H1 (cell line): ENCODE results near the gene SLC7A10. TPM values are rescaled to one million over a fixed set of nuclear protein-coding genes. Genes with fewer than 3 reads are reported as not detected.

Experiments
- CTCF ChIA-PET: fragments of 300-600 bp; sonication (Branson Sonifier 250); formaldehyde crosslinking; loops from one replicate; lab custom pipeline; 2021; ENCODE audit not compliant: partially characterized antibody; lab: Charles Lee
- POLR2A ChIA-PET: fragments of 300-600 bp; sonication (Branson Sonifier 250); formaldehyde crosslinking; loops from one replicate; lab custom pipeline; 2021; ENCODE audit warnings: inconsistent platforms; ENCODE audit not compliant: partially characterized antibody; lab: Charles Lee
- DNase-seq, 2 experiments: peaks; one replicate each; pipeline versions ENCODE4 v3.0.0 to v3.0.0-alpha.2; 2010 to 2022; ENCODE audit warnings: low spot score in 2 of 2, low read depth in 1 of 2, mixed read lengths in 1 of 2
- FAIRE-seq: peaks from 2 replicates; lab custom pipeline; 2011; peaks lifted over from hg19 to GRCh38; lab: Jason Lieb, UNC
- H2AFZ ChIP-seq: 2 replicates; pipeline ENCODE4 v1.8.1; 2012; ENCODE audit warnings: low read length, inconsistent platforms
- H2AK5ac ChIP-seq: 2 replicates; pipeline ENCODE4 v1.6.1; 2013; ENCODE audit warnings: low read depth, low read length
- H2BK120ac ChIP-seq: replicated peaks from 2 replicates; pipeline ENCODE3; 2013; ENCODE audit warnings: low read depth, low read length, inconsistent platforms
- H2BK12ac ChIP-seq: 2 replicates; pipeline ENCODE4 v1.6.1; 2013; ENCODE audit warnings: low read depth, low read length
- H2BK15ac ChIP-seq: 2 replicates; pipeline ENCODE4 v1.6.1; 2013; ENCODE audit warnings: low read length
- H2BK20ac ChIP-seq: 2 replicates; pipeline ENCODE4 v1.6.1; 2013; ENCODE audit warnings: low read length
- H2BK5ac ChIP-seq: 2 replicates; pipeline ENCODE4 v1.6.1; 2013; ENCODE audit warnings: low read depth, low read length
- H3K14ac ChIP-seq: 2 replicates; pipeline ENCODE4 v1.6.1; 2013; ENCODE audit warnings: inconsistent platforms; ENCODE audit not compliant: insufficient read length
- H3K18ac ChIP-seq: 2 replicates; pipeline ENCODE4 v1.6.1; 2013; ENCODE audit warnings: low read length; ENCODE audit errors: extremely low read depth
- H3K23ac ChIP-seq: 2 replicates; pipeline ENCODE4 v1.6.1; 2013; ENCODE audit warnings: inconsistent platforms; ENCODE audit not compliant: insufficient read length
- H3K23me2 ChIP-seq: 2 replicates; pipeline ENCODE4 v1.6.1; 2013; ENCODE audit warnings: low read depth, low read length
- H3K27ac ChIP-seq: 2 replicates; pipeline ENCODE4 v1.6.1; 2011; ENCODE audit warnings: low read depth, low read length, inconsistent platforms
- H3K27me3 ChIP-seq, 4 experiments: replicated peaks in 1 of 4; 1 replicate in 1 of 4; 2 replicates in 3 of 4; pipeline versions ENCODE4 v1.6.1 to v1.8.1; 2011 to 2013; ENCODE audit warnings: low read length in 3 of 4, mild to moderate bottlenecking in 3 of 4, inconsistent platforms in 2 of 4, mixed read lengths in 2 of 4, moderate library complexity in 1 of 4; ENCODE audit not compliant: control insufficient read depth in 3 of 4, insufficient read depth in 3 of 4; ENCODE audit errors: extremely low read depth in 1 of 4
- H3K36me3 ChIP-seq, 4 experiments: 2 replicates each; pipeline versions ENCODE4 v1.6.1 to v1.8.1; 2011 to 2013; ENCODE audit warnings: mild to moderate bottlenecking in 4 of 4, low read length in 3 of 4, moderate library complexity in 2 of 4, control low read depth in 1 of 4, inconsistent platforms in 1 of 4; ENCODE audit not compliant: insufficient read depth in 4 of 4, control insufficient read depth in 2 of 4
- H3K4ac ChIP-seq: replicated peaks from 2 replicates; pipeline ENCODE3; 2013; ENCODE audit warnings: low read length, low read depth, mixed read lengths, inconsistent platforms; ENCODE audit not compliant: insufficient read length
- H3K4me1 ChIP-seq, 4 experiments: replicated peaks in 1 of 4; 1 replicate in 1 of 4; 2 replicates in 3 of 4; pipeline versions ENCODE4 v1.6.1 to v1.8.1; 2011 to 2013; ENCODE audit warnings: low read length in 3 of 4, inconsistent platforms in 2 of 4, mixed read lengths in 1 of 4; ENCODE audit not compliant: insufficient read depth in 4 of 4, control insufficient read depth in 3 of 4
- H3K4me2 ChIP-seq, 2 experiments: 2 replicates each; pipeline versions ENCODE4 v1.6.1 to v1.8.1; 2011 to 2013; ENCODE audit warnings: low read depth in 2 of 2, low read length in 2 of 2, control low read depth in 1 of 2, inconsistent platforms in 1 of 2, mild to moderate bottlenecking in 1 of 2; ENCODE audit not compliant: insufficient read depth in 1 of 2
- H3K4me3 ChIP-seq, 4 experiments: fragments of 200-600, 300-600 bp in 1 of 4; sonication (generic), shearing (Covaris generic), sonication (Bioruptor Twin) in 1 of 4; 2 replicates each; pipeline versions ENCODE4 v1.5.1 to v1.8.1; 2011 to 2016; ENCODE audit warnings: low read length in 4 of 4, low read depth in 3 of 4, control low read depth in 2 of 4, inconsistent platforms in 2 of 4, mild to moderate bottlenecking in 2 of 4, mixed read lengths in 1 of 4, moderate library complexity in 1 of 4; ENCODE audit not compliant: insufficient read depth in 2 of 4; ENCODE audit errors: extremely low read depth in 1 of 4
- H3K56ac ChIP-seq: replicated peaks from 2 replicates; pipeline ENCODE3; 2013; ENCODE audit warnings: low read depth, mild to moderate bottlenecking, mixed read lengths, low read length, inconsistent platforms; ENCODE audit not compliant: insufficient read length
- H3K79me1 ChIP-seq: 2 replicates; pipeline ENCODE4 v1.6.1; 2013; ENCODE audit warnings: low read depth, low read length, control low read depth
- H3K79me2 ChIP-seq, 2 experiments: 2 replicates each; pipeline versions ENCODE4 v1.6.1 to v1.8.1; 2012 to 2013; ENCODE audit warnings: low read length in 2 of 2, mild to moderate bottlenecking in 2 of 2, inconsistent platforms in 1 of 2; ENCODE audit not compliant: insufficient read depth in 2 of 2, control insufficient read depth in 1 of 2
- H3K9ac ChIP-seq, 4 experiments: replicated peaks in 1 of 4; 1 replicate in 1 of 4; 2 replicates in 3 of 4; pipeline versions ENCODE4 v1.6.1 to v1.8.1; 2011 to 2013; ENCODE audit warnings: low read depth in 3 of 4, low read length in 3 of 4, control low read depth in 2 of 4, mild to moderate bottlenecking in 2 of 4, moderate library complexity in 2 of 4, inconsistent platforms in 1 of 4; ENCODE audit errors: extremely low read depth in 1 of 4
- H3K9me3 ChIP-seq, 2 experiments: 2 replicates each; pipeline versions ENCODE4 v1.6.1 to v1.8.1; 2012 to 2013; ENCODE audit warnings: mild to moderate bottlenecking in 2 of 2, moderate library complexity in 2 of 2, control low read depth in 1 of 2, inconsistent platforms in 1 of 2, low read depth in 1 of 2, low read length in 1 of 2, mixed read lengths in 1 of 2; ENCODE audit not compliant: insufficient read depth in 2 of 2
- H4K20me1 ChIP-seq, 2 experiments: replicated peaks in 1 of 2; 2 replicates each; pipeline versions ENCODE3 to v1.8.1; 2011 to 2013; ENCODE audit warnings: inconsistent platforms in 2 of 2, low read length in 2 of 2, mild to moderate bottlenecking in 1 of 2; ENCODE audit not compliant: insufficient read depth in 2 of 2, control insufficient read depth in 1 of 2
- H4K5ac ChIP-seq: 2 replicates; pipeline ENCODE4 v1.6.1; 2013; ENCODE audit warnings: low read length, low read depth, mixed read lengths, inconsistent platforms; ENCODE audit not compliant: insufficient read length
- H4K8ac ChIP-seq: 2 replicates; pipeline ENCODE4 v1.8.0; 2013; ENCODE audit warnings: mild to moderate bottlenecking, moderate library complexity, low read length, inconsistent platforms; ENCODE audit not compliant: insufficient read depth; ENCODE audit errors: extremely low read depth
- H4K91ac ChIP-seq: replicated peaks from 2 replicates; pipeline ENCODE3; 2013; ENCODE audit warnings: low read length, mixed read lengths, inconsistent platforms; ENCODE audit not compliant: insufficient read length
- FOSL1 ChIP-seq: IDR thresholded peaks from 2 replicates; pipeline ENCODE4 v1.6.1; 2011; ENCODE audit warnings: mild to moderate bottlenecking, low read depth, low read length, moderate library complexity; ENCODE audit not compliant: insufficient read depth
- HDAC6 ChIP-seq: IDR thresholded peaks from one replicate; pipeline ENCODE4 v1.7.1; 2012; ENCODE audit warnings: low read depth, mild to moderate bottlenecking, inconsistent platforms, low read length, moderate library complexity
- JUND ChIP-seq: IDR thresholded peaks from 2 replicates; pipeline ENCODE4 v1.6.1; 2011; ENCODE audit warnings: mild to moderate bottlenecking, improper control_type of control experiment, low read length
- RNF2 ChIP-seq: fragments of 200-900, 300-1000 bp; sonication (generic); IDR thresholded peaks from 2 replicates; pipeline ENCODE4 v1.7.1; 2016; ENCODE audit warnings: borderline replicate concordance, low read depth, mild to moderate bottlenecking, antibody characterized with exemption, low read length; ENCODE audit not compliant: poor library complexity, severe bottlenecking; ENCODE audit errors: missing control alignments
- SIRT6 ChIP-seq: IDR thresholded peaks from one replicate; pipeline ENCODE4 v1.7.1; 2012; ENCODE audit warnings: low read length, inconsistent platforms
- YY1 ChIP-seq: IDR thresholded peaks from 2 replicates; pipeline ENCODE4 v1.6.1; 2011; ENCODE audit warnings: low read depth, mild to moderate bottlenecking, low read length
- WGBS, 2 experiments: shearing (Covaris generic) in 1 of 2; methylation state at CpG; one replicate each; pipeline versions ENCODE4 v1.1.6 to v1.1.7; 2013 to 2015; ENCODE audit warnings: low lambda C conversion rate in 2 of 2, mixed read lengths in 2 of 2, inconsistent platforms in 1 of 2, low coverage in 1 of 2, missing lambda C conversion rate in 1 of 2; ENCODE audit not compliant: insufficient replicate concordance in 2 of 2, insufficient coverage in 1 of 2, insufficient read length in 1 of 2; ENCODE audit errors: extremely low coverage in 1 of 2, missing lambda C conversion rate in 1 of 2; 5-methylcytosine and 5-hydroxymethylcytosine counted together
- polyA plus RNA-seq, 7 experiments: library from polyadenylated mRNA; depleted of rRNA in 3 of 7; stranded (reverse) in 5 of 7; unstranded in 2 of 7; fragments of >200 nt in 5 of 7; fragments of 200-250 nt in 2 of 7; gene quantifications; 1 replicate in 5 of 7; 2 replicates in 1 of 7; 4 replicates in 1 of 7; pipeline versions ENCODE4 v1.2.1 to v1.2.3, GENCODE V29; 2011 to 2013; ENCODE audit warnings: missing spikeins in 2 of 7, mixed read lengths in 2 of 7
- total RNA-seq: library from RNA; stranded (reverse); fragmentation: NEBNext Ultra II Directional; extraction: Animal tissue kit (Norgen Biotek cat#: 25700); gene quantifications from 2 replicates; pipeline ENCODE4 v1.2.1, GENCODE V29; 2021
- TF ChIP-seq, protein P1 (sequence below): IDR thresholded peaks from 2 replicates; pipeline ENCODE4 v1.6.1; 2011; ENCODE audit warnings: low read depth, mild to moderate bottlenecking, low read length; ENCODE audit not compliant: insufficient read depth
- TF ChIP-seq, protein P2 (sequence below), 3 experiments: IDR thresholded peaks; 1 replicate in 2 of 3; 2 replicates in 1 of 3; pipeline versions ENCODE4 v1.5.1 to v1.6.1; 2011; ENCODE audit warnings: low read length in 3 of 3, mild to moderate bottlenecking in 3 of 3, inconsistent platforms in 2 of 3, low read depth in 1 of 3, moderate library complexity in 1 of 3; ENCODE audit not compliant: insufficient read depth in 1 of 3; ENCODE audit errors: control extremely low read depth in 1 of 3

SLC7A10 gene
- total and polyA plus RNA-seq, 2 of the 8 experiments (the other 6 are each of a cell fraction or from before 2014, with no cell fraction given): 3.7 to 7.1 TPM

- Histone ChIP-seq H3K4ac (no peak overlapping the region), H3K9ac (no peak overlapping the region), H3K23ac (no peak overlapping the region), H3K18ac (no peak overlapping the region), H3K36me3 (no peaks in the 10 kb centered on the region), H3K9me3 (no peaks in the 10 kb centered on the region), H2BK120ac (no peak overlapping the region), H4K8ac (no peak overlapping the region; the same call in 1 of the 2 replicates), H2BK12ac (no peak overlapping the region), H3K4me3 (0 out of 8 replicates have a peak overlapping the region, but pooled peaks of 1 of the 4 experiments have one; percentile 91), H3K23me2 (peaks cover 12% of the 10 kb centered on the region), H2BK20ac (no peak overlapping the region), H3K4me1 (peaks cover 0 to 3% (median under 1%) of the 10 kb centered on the region in 4 experiments; a peak in 3 of 7 replicates), H2AK5ac (no peak overlapping the region), H4K5ac (no peak overlapping the region), H3K56ac (no peak overlapping the region), H3K79me1 (peaks cover 3% of the 10 kb centered on the region; the same call in 1 of the 2 replicates), H3K79me2 (0 out of 4 replicates have a peak, but pooled peaks cover 0 to 3% of the 10 kb centered on the region in 2 experiments), H3K14ac (no peak overlapping the region), H2BK15ac (no peak overlapping the region), H2AFZ (no peak overlapping the region), H3K27me3 (peaks cover 0 to 2% (median 1%) of the 10 kb centered on the region in 4 experiments; a peak in 3 of 7 replicates), H2BK5ac (no peak overlapping the region), H3K27ac (no peak overlapping the region), H4K91ac (no peak overlapping the region), H4K20me1 (peaks cover 0 to 5% of the 10 kb centered on the region in 2 experiments), H3K4me2 (peak overlapping the region; percentile 66 to 95; a peak in 2 of 4 replicates)
- 90% methylated on average over 10 of the region's 10 CpGs; no CpG with 5 or more reads in 1 of the 2 experiments for WGBS, 2 experiments
- DNase-seq (no peak), FAIRE-seq (no peak)
- ChIA-PET CTCF (interaction anchor here (0.9 to 4.9 kb wide), 12 partner anchors 8 to 49 kb away, joined by 3 to 19 read pairs (median 8); no protein-coding TSS in a partner anchor), POLR2A (interaction anchor here (0.6 to 2.8 kb wide), 7 partner anchors 9 to 1206 kb away, joined by 3 to 15 read pairs (median 3); no protein-coding TSS in a partner anchor)
- no peak for TF ChIP-seq HDAC6
- TF ChIP-seq FOSL1: no peak
- TF ChIP-seq, protein P1, sequence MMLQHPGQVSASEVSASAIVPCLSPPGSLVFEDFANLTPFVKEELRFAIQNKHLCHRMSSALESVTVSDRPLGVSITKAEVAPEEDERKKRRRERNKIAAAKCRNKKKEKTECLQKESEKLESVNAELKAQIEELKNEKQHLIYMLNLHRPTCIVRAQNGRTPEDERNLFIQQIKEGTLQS: no peak
- TF ChIP-seq JUND: no peak
- no peak for TF ChIP-seq YY1
- no peak for TF ChIP-seq SIRT6
- no peak for TF ChIP-seq RNF2
- TF ChIP-seq, protein P2, sequence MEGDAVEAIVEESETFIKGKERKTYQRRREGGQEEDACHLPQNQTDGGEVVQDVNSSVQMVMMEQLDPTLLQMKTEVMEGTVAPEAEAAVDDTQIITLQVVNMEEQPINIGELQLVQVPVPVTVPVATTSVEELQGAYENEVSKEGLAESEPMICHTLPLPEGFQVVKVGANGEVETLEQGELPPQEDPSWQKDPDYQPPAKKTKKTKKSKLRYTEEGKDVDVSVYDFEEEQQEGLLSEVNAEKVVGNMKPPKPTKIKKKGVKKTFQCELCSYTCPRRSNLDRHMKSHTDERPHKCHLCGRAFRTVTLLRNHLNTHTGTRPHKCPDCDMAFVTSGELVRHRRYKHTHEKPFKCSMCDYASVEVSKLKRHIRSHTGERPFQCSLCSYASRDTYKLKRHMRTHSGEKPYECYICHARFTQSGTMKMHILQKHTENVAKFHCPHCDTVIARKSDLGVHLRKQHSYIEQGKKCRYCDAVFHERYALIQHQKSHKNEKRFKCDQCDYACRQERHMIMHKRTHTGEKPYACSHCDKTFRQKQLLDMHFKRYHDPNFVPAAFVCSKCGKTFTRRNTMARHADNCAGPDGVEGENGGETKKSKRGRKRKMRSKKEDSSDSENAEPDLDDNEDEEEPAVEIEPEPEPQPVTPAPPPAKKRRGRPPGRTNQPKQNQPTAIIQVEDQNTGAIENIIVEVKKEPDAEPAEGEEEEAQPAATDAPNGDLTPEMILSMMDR (IDR thresholded peaks at IDR 0.05; ENCODE audit: control extremely low read depth in 1 of 3, insufficient read depth in 1 of 3, low read depth in 1 of 3, low read length in 3 of 3): no peak
These were observed 50.4 kb downstream of the SLC7A10 start for GRCh38 chr19:33175156-33175782.
